Panc1 (cell line): ENCODE results near the gene VSX1. TPM values are rescaled to one million over a fixed set of nuclear protein-coding genes. Genes with fewer than 3 reads are reported as not detected.

ENCODE experiments used
- ATAC-seq: fragments of 200-7000 bp; cut with Tn5 transposase; 2 replicates; pipeline ENCODE4 v1.9.1; 2020; ENCODE audit warnings: mild to moderate bottlenecking, moderate library complexity
- BruUV-seq: library from RNA; stranded (reverse); fragments of 400-500 nt; replicated peaks from 2 replicates; lab custom pipeline; 2021; lab: Mats Ljungman, UMichigan
- CTCF ChIA-PET: fragments of 300-600 bp; sonication (Branson Sonifier 250); formaldehyde crosslinking; loops from one replicate; lab custom pipeline; 2022; ENCODE audit warnings: antibody characterized with exemption; lab: Charles Lee
- POLR2A ChIA-PET: fragments of 300-600 bp; sonication (Branson Sonifier 250); formaldehyde crosslinking; loops from one replicate; lab custom pipeline; 2022; ENCODE audit warnings: antibody characterized with exemption; lab: Charles Lee
- DNase-seq: peaks from one replicate; pipeline ENCODE4 v3.0.0-alpha.2; 2010; ENCODE audit warnings: low read depth, low spot score
- H3K27ac ChIP-seq: 2 replicates; pipeline ENCODE4 v1.5.1; 2011; ENCODE audit warnings: mild to moderate bottlenecking, low read length, inconsistent platforms
- H3K27me3 ChIP-seq: fragments of 200-500 bp; sonication (Bioruptor generic); 2 replicates; pipeline ENCODE4 v1.6.0; 2014; ENCODE audit warnings: low read length, inconsistent platforms; ENCODE audit not compliant: control insufficient read depth, insufficient read depth
- H3K36me3 ChIP-seq: fragments of 200-500 bp; sonication (Bioruptor generic); 2 replicates; pipeline ENCODE4 v1.5.1; 2014; ENCODE audit warnings: inconsistent platforms, mild to moderate bottlenecking, low read length, moderate library complexity; ENCODE audit not compliant: control insufficient read depth, insufficient read depth
- H3K4me1 ChIP-seq: 2 replicates; pipeline ENCODE4 v1.5.1; 2011; ENCODE audit warnings: inconsistent platforms, mild to moderate bottlenecking, low read length, moderate library complexity; ENCODE audit not compliant: control insufficient read depth, insufficient read depth
- H3K4me3 ChIP-seq, 2 experiments: 2 replicates each; pipeline ENCODE4 v1.5.1; 2011 to 2012; ENCODE audit warnings: low read depth in 2 of 2, low read length in 2 of 2, mild to moderate bottlenecking in 2 of 2, inconsistent platforms in 1 of 2, moderate library complexity in 1 of 2
- H3K9me3 ChIP-seq: fragments of 200-500 bp; sonication (Bioruptor generic); 2 replicates; pipeline ENCODE4 v1.5.1; 2014; ENCODE audit warnings: low read depth, mild to moderate bottlenecking, inconsistent platforms, low read length, moderate library complexity; ENCODE audit not compliant: control insufficient read depth, insufficient read depth
- POLR2AphosphoS5 ChIP-seq: IDR thresholded peaks from 2 replicates; pipeline ENCODE4 v1.6.1; 2012; ENCODE audit warnings: mild to moderate bottlenecking, low read depth, low read length, moderate library complexity
- REST ChIP-seq, 2 experiments: IDR thresholded peaks; 2 replicates each; pipeline ENCODE4 v1.6.1; 2011 to 2012; ENCODE audit warnings: low read depth in 2 of 2, control low read depth in 1 of 2, low read length in 1 of 2, mild to moderate bottlenecking in 1 of 2, moderate library complexity in 1 of 2; ENCODE audit not compliant: insufficient read depth in 1 of 2
- TCF7L2 ChIP-seq: IDR thresholded peaks from 2 replicates; pipeline ENCODE4 v1.6.1; 2011; ENCODE audit warnings: mild to moderate bottlenecking, low read depth, low read length, inconsistent platforms
- in situ Hi-C: cut with HindIII; loops from 2 replicates; pipeline ENCODE4 v1.10.0; 2016; ENCODE audit warnings: low sequenced_read_pairs, low pct_unique_long_range_greater_than_20kb
- intact Hi-C: fragments of 100-400 bp; cut with micrococcal nuclease; formaldehyde crosslinking; loops from one replicate; pipeline ENCODE4 v1.10.0; 2022; ENCODE audit not compliant: unreplicated experiment
- total RNA-seq: library from RNA; stranded (reverse); gene quantifications from one replicate; pipeline ENCODE4 v1.2.1, GENCODE V29; 2021; ENCODE audit not compliant: unreplicated experiment
- TF ChIP-seq, protein P1 (sequence below): fragments of 450-650 bp; IDR thresholded peaks from 2 replicates; pipeline ENCODE4 v1.5.1; 2017; ENCODE audit warnings: mild to moderate bottlenecking

VSX1 gene
- total RNA-seq, 1 experiment from 2014 or later = 0.21 TPM

GRCh38 chr20:25065625-25066338 is 16.2 kb downstream of the VSX1 start:
- intact Hi-C loops (loop anchor here (1.0 kb wide), 1 partner anchor 70 kb away; no protein-coding TSS in a partner anchor), in situ Hi-C loops (no loop called here)
- no TSS peak for BruUV-seq
- Histone ChIP-seq H3K4me1 (peaks cover 13% of the 10 kb centered on the region), H3K27me3 (no peaks in the 10 kb centered on the region), H3K36me3 (no peaks in the 10 kb centered on the region), H3K9me3 (no peaks in the 10 kb centered on the region), H3K27ac (peak overlapping the region; percentile 68), H3K4me3 (0 out of 4 replicates have a peak overlapping the region, but pooled peaks of 1 of the 2 experiments have one; percentile 7)
- ATAC-seq (peak; percentile 90), DNase-seq (peak; percentile 61)
- ChIA-PET POLR2A (no interaction called here), CTCF (interaction anchor here (1.2 to 1.4 kb wide), 2 partner anchors 32 to 72 kb away, joined by 3 to 5 read pairs; no protein-coding TSS in a partner anchor)
- TF ChIP-seq TCF7L2 (no peak), REST (IDR thresholded peaks at IDR 0.05; ENCODE audit: insufficient read depth in 1 of 2, low read depth in 2 of 2, low read length in 1 of 2) (no peak)
- TF ChIP-seq, protein P1, sequence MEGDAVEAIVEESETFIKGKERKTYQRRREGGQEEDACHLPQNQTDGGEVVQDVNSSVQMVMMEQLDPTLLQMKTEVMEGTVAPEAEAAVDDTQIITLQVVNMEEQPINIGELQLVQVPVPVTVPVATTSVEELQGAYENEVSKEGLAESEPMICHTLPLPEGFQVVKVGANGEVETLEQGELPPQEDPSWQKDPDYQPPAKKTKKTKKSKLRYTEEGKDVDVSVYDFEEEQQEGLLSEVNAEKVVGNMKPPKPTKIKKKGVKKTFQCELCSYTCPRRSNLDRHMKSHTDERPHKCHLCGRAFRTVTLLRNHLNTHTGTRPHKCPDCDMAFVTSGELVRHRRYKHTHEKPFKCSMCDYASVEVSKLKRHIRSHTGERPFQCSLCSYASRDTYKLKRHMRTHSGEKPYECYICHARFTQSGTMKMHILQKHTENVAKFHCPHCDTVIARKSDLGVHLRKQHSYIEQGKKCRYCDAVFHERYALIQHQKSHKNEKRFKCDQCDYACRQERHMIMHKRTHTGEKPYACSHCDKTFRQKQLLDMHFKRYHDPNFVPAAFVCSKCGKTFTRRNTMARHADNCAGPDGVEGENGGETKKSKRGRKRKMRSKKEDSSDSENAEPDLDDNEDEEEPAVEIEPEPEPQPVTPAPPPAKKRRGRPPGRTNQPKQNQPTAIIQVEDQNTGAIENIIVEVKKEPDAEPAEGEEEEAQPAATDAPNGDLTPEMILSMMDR = peak; percentile 85

- H3K9me3 ChIP-seq = no peaks in the 10 kb centered on the region
- intact Hi-C loops = loop anchor here (1.0 kb wide), 1 partner anchor 70 kb away; no protein-coding TSS in a partner anchor
- H3K36me3 ChIP-seq = no peaks in the 10 kb centered on the region
- peak; percentile 33; the same call in 1 of the 2 replicates for ATAC-seq
- DNase-seq = no peak
- CTCF ChIA-PET = interaction anchor here (1.2 to 1.4 kb wide), 2 partner anchors 31 to 71 kb away, joined by 3 to 5 read pairs; no protein-coding TSS in a partner anchor
- TF ChIP-seq TCF7L2 (no peak), POLR2AphosphoS5 (no peak)
- TF ChIP-seq, protein P1 = no peak
- peaks cover 13% of the 10 kb centered on the region for H3K4me1 ChIP-seq
- no peak overlapping the region for H3K4me3 ChIP-seq
- POLR2A ChIA-PET = no interaction called here
- peak overlapping the region; percentile 50; the same call in 1 of the 2 replicates for H3K27ac ChIP-seq
- in situ Hi-C loops = no loop called here
- no peaks in the 10 kb centered on the region for H3K27me3 ChIP-seq
- BruUV-seq = no TSS peak
These were observed 16.8 kb downstream of the VSX1 start for GRCh38 chr20:25065072-25065624.
